Subcutaneous abdominal adipose tissue (tissue), 5 donors: ENCODE results near the gene PRKAR1B.
A peak's percentile ranks its signal among the peaks of the same experiment; 100 is the strongest.

ENCODE experiments used
- H3K27ac ChIP-seq: one replicate; pipeline ENCODE4 v1.7.0; 2013; ENCODE audit warnings: low read depth, mild to moderate bottlenecking, inconsistent platforms, low read length, moderate library complexity
- H3K27me3 ChIP-seq, 5 donors: one replicate each; pipeline ENCODE4 v1.7.0; 2013; ENCODE audit warnings: low read length in 5 of 5, inconsistent platforms in 1 of 5; ENCODE audit not compliant: control insufficient read depth in 5 of 5, insufficient read depth in 4 of 5
- H3K36me3 ChIP-seq, 5 donors: one replicate each; pipeline ENCODE4 v1.7.0; 2013; ENCODE audit warnings: low read length in 5 of 5; ENCODE audit not compliant: control insufficient read depth in 5 of 5, insufficient read depth in 5 of 5
- H3K4me1 ChIP-seq, 5 donors: one replicate each; pipeline ENCODE4 v1.7.0; 2013; ENCODE audit warnings: low read length in 5 of 5, mild to moderate bottlenecking in 3 of 5, moderate library complexity in 1 of 5; ENCODE audit not compliant: control insufficient read depth in 5 of 5, insufficient read depth in 5 of 5
- H3K4me3 ChIP-seq, 5 donors: one replicate each; pipeline ENCODE4 v1.7.0; 2013; ENCODE audit warnings: low read length in 5 of 5, low read depth in 1 of 5
- H3K9ac ChIP-seq, 5 donors: one replicate each; pipeline ENCODE4 v1.7.0; 2013; ENCODE audit warnings: low read length in 5 of 5, mild to moderate bottlenecking in 4 of 5, moderate library complexity in 3 of 5
- H3K9me3 ChIP-seq, 5 donors: one replicate each; pipeline ENCODE4 v1.7.0; 2013; ENCODE audit warnings: low read length in 5 of 5; ENCODE audit not compliant: control insufficient read depth in 5 of 5
- donor health status: healthy.
- donor health status: healthy.
- donor health status: healthy.
- donor health status: healthy.
- donor health status: healthy.

The PRKAR1B gene

DNA sequence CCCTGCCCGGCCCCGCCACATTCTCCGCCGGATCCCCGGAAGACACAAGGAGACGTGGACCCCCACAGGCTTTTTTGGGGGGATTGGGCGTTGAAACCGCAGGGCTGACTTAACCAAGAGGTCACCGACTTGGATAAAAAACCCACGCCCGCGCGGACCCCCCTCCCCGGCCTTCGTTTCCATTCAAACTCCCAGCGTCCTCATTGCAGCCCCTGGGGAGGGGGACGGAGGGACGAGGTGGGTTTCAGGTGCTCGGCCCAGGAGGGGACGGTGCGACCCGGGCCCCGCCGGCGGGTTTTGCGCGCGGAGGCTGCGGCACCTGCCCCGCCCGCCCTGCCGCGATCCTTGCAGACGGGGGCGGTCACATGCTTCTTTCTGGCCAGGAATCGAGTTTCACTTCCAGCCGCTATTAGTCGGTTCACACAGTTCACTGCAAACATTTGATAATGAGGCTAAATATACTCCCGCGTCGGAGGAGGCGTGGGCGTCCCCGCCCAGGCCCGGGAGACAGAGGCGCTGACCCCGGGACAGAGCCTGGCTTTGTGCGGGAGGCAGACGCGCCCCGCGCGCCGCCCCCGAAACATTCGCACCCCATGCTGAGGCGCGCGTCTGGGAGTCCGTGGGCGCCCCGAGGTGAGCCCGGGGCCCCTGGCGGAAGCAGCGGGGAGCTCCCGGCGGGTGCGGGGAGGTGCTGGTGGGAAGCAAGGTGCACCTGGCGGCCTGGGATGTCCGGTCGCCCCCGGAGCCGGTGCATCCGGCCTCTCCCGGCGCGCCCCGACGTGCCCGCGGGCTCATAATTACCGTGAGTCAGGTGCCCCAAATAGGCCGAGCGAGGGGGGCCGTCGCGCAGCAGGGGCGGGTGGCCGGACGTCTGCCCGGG is 204.8 kb downstream of the PRKAR1B start:
- peaks cover 0 to 48% (median 40%) of the 10 kb centered on the region in 5 donors for H3K4me1 ChIP-seq
- peaks cover 6 to 44% (median 28%) of the 10 kb centered on the region in 5 donors for H3K27me3 ChIP-seq
- H3K4me3 ChIP-seq, result peak overlapping the region in 4 of 5 donors; percentile 50 to 52 (median 52)
- no peak overlapping the region for H3K9ac ChIP-seq
- H3K27ac ChIP-seq, result no peak overlapping the region
- no peaks in the 10 kb centered on the region for H3K9me3 ChIP-seq
- H3K36me3 ChIP-seq, result no peaks in the 10 kb centered on the region

DNA sequence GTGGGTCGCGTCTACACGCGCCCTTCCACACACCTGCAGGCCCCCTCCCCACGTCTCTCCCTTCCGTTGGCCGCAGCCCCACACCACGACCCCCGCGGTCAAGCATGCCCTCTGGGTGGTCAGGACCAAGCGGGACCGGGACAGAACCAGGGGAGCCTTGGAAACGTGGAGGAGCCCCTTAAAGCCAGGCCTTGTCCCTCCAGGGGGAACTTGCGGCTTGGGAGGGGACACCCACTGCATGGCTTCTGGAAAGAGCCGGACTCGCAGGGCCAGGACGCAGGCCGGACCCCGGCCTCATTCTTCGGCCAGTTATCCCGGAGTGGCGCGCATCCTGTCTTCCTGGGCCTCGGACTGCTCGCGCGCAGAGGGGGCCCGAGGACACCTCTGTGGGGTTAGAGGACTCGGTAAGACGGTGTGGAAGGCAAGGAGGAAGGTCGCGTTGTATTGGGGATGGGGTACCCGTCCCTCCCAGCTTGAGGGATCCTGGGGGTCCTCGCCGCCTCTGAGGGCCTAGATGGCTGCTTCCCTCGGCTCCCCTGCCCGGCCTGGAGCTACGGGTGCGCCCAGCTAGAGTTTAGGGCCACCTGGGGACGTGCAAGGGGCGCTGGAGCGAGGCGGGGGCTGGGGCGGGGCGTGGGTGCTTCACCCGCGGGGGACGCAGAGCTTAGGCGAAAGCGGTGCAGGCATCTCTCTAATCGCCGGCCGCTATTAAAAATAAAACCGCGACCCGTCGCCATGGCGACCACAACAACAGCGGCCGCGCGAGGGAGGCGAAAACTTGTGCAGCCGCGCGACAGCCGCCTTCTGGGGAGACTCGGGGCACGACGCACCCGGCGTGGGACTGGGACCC is 205.6 kb downstream of the PRKAR1B start:
- no peaks in the 10 kb centered on the region for H3K36me3 ChIP-seq
- H3K4me3 ChIP-seq, result peak overlapping the region in 3 of 5 donors; percentile 51 to 52 (median 52)

DNA sequence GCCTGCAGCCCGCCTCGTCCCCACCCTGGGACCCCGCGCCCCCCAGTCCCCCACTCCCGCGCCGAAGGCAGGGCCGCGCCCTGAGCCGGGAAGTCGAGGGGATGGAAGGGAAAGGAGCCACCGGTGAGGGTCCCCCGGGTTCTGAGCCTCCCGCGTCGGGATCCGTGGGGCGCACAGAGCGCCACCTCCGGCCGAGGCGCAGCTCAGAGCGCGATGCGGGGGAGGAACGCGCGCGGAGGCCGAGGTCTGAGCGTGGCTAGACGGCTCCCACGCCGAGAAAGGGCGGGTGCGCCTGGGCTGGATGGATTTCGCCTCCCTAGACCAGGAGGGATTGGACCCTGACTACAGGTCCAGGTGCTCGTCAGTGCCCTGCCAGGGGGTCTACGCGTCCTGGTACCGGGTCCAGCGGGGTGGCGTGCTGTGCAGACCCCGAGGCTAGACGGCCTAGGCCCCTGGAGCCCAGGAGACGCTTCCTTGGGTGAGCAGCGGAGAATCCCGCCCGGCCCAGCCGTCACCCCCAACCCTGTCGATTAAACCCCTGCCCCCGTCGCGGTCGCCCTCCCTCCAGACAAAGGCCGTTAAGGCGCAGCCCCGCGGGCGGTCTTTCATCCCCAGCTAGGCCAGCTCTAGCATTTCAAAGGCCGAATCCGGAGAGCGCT is 206.4 kb downstream of the PRKAR1B start:
- Histone ChIP-seq H3K4me3 (peak overlapping the region in 2 of 5 donors; percentile 49 to 60), H3K9ac (no peak overlapping the region), H3K4me1 (peaks cover 0 to 56% (median 43%) of the 10 kb centered on the region in 5 donors), H3K27me3 (peaks cover 6 to 38% (median 26%) of the 10 kb centered on the region in 5 donors), H3K36me3 (no peaks in the 10 kb centered on the region), H3K27ac (no peak overlapping the region), H3K9me3 (no peaks in the 10 kb centered on the region)

More for the DNA sequence above, 205.6 kb downstream of the PRKAR1B start:
- Histone ChIP-seq H3K27me3 (peaks cover 6 to 44% (median 28%) of the 10 kb centered on the region in 5 donors), H3K9ac (no peak overlapping the region), H3K4me1 (peaks cover 0 to 56% (median 43%) of the 10 kb centered on the region in 5 donors), H3K9me3 (no peaks in the 10 kb centered on the region), H3K27ac (no peak overlapping the region)

DNA sequence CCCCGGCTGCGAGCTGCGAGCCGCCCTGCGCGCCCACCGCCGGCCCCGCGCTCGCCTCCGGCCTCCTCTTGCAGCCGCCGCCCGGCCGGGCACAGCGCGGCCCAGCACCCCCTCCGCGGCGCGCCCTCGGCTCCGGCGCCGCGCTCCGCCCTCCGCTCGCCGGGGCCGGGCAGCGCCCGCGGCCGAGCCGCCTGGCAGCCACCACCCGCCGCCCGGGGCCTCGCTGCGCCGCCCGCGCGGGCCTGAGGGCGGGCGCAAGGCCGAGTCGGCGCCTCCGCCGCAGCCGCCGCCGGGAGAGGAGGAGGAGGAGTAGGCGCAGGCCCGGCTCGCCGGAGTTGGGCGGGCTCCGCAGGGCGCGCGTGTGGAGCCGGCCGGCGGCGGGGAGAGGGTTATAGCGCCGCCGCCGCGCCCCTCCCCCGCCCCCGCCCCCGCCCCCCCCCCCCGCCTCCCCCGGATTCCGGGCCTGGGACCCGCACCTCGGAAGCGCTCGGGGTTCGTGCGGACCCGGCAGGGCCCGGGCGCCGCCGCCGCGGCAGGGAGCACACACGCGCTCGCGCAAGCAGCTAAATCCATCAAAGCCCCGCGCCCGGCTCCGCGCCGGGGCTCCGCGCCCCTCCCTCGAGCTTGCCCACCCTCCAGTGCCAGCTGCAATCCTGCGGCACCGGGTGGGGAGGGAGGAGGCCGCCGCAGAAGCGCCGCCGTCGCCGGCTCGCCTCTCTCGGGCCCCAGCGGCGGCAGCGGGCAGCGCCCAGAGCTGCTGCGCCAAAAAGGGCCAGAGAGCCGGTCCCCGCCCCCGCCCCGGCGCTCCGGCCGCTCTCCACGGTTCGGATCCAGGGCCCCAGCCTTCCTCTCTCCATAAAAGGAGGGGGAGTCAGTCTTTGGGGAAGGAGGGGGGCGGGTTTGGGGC is 207.3 kb downstream of the PRKAR1B start, which contains the start of gene PDGFA:
Gene PDGFA, minus strand, starts transcription at position 363 of the 907 bp plus-strand sequence. CDS start 845 bp downstream, outside the sequence.
- H3K4me3 ChIP-seq, result peak within 1 kb of the TSS in 4 of 5 donors; percentile 64 to 77 (median 72)
- no peaks in the 10 kb centered on the region for H3K9me3 ChIP-seq
- peaks cover 0 to 56% (median 43%) of the 10 kb centered on the region in 5 donors for H3K4me1 ChIP-seq
- H3K36me3 ChIP-seq, result no peaks in the 10 kb centered on the region
- H3K27me3 ChIP-seq, result peaks cover 6 to 42% (median 25%) of the 10 kb centered on the region in 5 donors
- H3K27ac ChIP-seq, result no peak within 1 kb of the TSS
- peak within 1 kb of the TSS in 1 of 5 donors; percentile 25 for H3K9ac ChIP-seq

DNA sequence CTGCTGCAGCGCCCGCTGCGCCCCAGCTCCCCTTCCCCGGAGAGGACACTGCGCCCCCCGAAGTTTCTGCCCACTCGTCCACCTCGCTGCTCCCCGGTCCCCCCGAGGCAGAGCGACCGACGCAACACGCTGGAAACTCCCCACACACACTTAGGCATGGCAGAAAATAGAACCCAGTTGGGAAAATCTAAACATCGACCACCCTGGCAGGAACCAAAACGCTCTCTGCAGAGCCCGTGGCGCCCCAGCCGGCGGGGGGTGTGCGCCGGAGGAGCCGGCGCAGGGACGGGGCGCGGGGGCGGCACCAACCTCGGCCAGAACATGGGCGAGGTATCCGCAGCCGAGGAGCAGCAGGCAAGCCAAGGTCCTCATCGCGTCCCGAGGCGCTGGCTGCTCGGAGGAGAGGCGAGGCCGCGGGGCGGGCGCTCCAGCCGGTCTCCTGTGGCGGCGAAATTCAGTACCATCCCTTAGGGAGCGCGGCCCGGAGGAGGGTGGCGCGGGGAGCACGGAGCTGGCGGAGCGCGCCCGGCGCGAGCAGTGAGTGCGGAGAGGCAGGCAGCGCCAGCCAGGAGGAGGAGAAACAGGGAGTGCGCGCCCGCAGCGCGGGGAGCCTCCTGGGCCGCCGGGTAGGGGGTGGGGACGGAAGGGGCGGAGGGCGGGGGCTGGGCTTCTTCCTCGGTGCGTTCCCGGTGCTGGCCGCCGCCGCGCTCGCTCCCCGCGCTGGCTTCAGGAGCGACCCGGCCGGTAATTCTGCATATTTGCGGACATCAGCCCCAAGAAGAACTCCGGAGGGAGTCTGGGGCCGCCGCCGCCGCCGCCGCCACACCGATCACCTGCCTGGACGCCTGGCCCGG is 208.2 kb downstream of the PRKAR1B start:
- Histone ChIP-seq H3K27me3 (peaks cover 6 to 38% (median 23%) of the 10 kb centered on the region in 5 donors), H3K36me3 (no peaks in the 10 kb centered on the region), H3K4me3 (peak overlapping the region in 4 of 5 donors; percentile 64 to 77 (median 72)), H3K9me3 (no peaks in the 10 kb centered on the region), H3K9ac (peak overlapping the region in 1 of 5 donors; percentile 25), H3K4me1 (peaks cover 0 to 56% (median 43%) of the 10 kb centered on the region in 5 donors), H3K27ac (no peak overlapping the region)

DNA sequence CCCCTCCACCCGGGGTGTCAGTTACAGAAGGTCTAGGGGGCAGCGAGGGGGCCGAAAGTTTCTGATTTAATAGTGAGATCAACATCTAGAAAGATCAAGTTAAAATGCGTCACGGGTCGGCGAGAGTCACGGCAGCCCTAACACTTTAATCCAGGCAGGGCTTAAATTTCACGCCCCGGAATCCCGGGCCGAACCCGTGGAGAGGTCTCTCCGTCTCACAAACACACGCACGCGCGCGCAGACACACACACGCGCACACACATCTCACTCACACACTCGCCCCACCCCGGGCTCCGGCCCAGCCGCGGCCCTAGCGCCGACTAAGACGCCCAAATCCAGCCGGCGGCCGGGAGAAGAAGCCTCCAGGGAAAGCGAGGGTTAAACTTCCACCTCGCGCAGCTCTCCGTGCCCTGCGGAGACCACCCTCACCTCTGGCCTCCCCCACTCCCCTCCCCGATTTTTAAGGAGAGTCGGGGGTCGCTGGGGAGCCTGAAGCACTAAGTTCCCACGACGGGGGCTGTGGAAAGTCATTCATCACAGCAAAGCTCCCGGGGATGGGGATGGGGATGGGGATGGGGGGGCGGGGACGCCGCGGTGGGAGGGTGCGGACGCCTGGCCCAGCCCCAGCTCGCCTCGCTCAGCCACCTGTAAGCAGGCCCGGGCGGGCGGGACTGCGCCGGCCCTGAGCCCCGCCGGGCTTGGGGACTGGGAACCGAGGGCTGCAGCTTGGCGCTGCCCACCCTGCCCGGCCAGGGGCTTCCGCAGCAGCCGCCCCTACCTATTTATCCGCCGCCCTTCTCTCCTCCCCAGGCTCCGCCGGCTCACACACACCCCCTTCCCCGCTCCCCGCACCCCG is 209.1 kb downstream of the PRKAR1B start:
- Histone ChIP-seq H3K36me3 (no peaks in the 10 kb centered on the region), H3K27me3 (peaks cover under 1 to 31% (median 15%) of the 10 kb centered on the region in 5 donors), H3K4me3 (peak overlapping the region in 4 of 5 donors; percentile 64 to 77 (median 72)), H3K4me1 (peaks cover 0 to 56% (median 43%) of the 10 kb centered on the region in 5 donors), H3K27ac (peak overlapping the region; percentile 10), H3K9ac (peak overlapping the region in 1 of 5 donors; percentile 45), H3K9me3 (no peaks in the 10 kb centered on the region)

DNA sequence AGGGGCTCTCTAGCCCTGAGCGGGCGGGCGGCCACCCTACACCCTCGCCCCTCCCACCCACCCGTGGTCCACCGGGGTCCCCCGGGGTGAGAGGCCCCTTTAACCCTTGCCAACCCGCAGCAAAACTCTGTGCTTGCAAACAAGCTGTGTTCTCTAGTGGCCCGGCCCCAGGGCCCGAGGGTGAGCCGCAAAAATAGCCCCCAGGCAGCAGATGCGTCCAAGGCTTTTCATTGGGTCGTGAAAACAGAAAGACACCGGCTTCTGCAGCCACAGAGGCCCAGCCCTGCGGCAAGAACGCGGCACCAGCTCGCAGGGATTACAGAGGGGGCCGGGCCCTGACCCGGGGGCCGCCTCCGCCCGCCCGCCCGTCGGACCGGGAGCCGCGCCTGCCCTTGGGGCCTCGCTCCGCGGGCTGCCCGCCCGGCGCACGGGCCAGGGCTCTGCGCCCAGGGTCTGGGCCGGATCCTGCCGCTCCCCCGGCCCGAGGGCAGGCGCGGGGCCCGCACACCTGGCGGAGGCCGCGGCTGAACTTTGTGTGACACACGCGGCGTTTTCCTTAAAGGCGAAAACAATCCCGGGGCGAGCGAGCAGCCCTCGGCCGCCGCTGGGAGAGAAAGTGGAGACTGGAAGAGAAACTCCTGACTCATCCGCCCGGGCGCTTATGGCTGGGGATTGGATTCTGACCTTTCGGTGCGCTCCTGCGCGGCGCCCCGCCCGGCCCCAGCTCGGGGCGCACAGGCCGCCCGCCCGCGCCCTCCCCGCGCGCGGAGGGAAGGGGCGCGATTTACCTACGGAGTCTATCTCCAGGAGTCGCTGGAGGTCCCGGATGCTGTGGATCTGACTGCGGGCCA is 210.2 kb downstream of the PRKAR1B start:
- peak overlapping the region in 4 of 5 donors; percentile 36 to 77 (median 52) for H3K4me3 ChIP-seq
- H3K27ac ChIP-seq, result no peak overlapping the region
- no peak overlapping the region for H3K9ac ChIP-seq
- H3K4me1 ChIP-seq, result peaks cover 0 to 48% (median 33%) of the 10 kb centered on the region in 5 donors
- H3K36me3 ChIP-seq, result no peaks in the 10 kb centered on the region
- H3K9me3 ChIP-seq, result no peaks in the 10 kb centered on the region
- peaks cover 0 to 20% (median 11%) of the 10 kb centered on the region in 5 donors for H3K27me3 ChIP-seq
